T-helper 1 cell (primary cell): ENCODE results near the gene CADM4.
"Not testable (repeated sequence)": the region's sequence is repeated elsewhere in the genome, so short reads cannot be mapped to it uniquely, and the experiment has no call there.

Source experiments
- DNase-seq, 5 donors: peaks; one replicate each; pipeline ENCODE4 v3.0.0-alpha.2; 2012 to 2020

The CADM4 gene

DNA sequence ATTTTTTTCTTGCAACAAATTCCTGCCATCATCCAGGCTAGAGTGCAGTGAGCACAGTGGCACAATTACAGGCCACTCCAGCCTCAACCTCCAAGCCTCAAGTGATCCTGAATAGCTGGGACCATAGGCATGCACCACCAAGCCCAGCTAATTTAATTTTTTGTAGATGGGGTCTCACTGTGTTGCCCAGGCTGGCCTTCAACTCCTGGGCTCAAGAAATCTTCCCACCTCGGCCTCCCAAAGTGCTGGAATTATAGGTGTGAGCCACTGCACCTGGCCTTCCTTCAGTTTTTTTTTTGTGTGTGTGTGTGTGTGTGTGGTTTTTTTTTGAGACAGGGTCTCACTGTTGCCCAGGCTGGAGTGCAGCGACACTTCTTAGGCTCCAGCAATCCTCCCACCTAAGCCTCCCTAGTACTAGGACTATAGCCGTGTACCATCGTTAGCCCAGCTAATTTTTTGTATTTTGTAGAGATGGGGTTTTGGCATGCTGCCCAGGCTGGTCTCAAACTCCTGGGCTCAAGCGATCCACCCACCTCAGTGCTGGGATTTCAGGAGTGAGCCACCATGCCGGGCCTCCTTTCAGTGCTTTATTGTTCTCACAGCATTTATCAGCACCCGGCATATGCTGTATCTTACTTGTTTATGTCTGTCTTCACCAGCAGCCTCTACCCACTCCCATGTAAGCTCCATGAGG lies 33.6 kb downstream of the CADM4 start:
- DNase-seq = no peak

DNA sequence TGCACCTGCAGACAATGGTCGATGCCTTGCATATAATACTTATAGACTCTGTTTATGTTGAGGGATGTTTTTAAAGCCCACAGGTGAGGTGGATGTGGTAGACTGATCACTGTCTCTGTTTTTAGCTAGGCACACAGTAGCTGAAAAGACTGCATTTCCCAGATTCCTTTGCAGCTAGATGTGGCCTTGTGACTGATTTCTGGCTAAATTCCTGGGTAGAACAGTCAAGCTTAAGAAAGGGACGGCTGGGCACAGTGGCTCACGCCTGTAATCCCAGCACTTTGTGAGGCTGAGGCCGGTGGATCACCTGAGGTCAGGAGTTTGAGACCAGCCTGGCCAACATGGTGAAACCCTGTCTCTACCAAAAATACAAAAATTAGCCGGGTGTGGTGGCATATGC lies 39.3 kb downstream of the CADM4 start:
- not testable (repeated sequence) for DNase-seq

DNA sequence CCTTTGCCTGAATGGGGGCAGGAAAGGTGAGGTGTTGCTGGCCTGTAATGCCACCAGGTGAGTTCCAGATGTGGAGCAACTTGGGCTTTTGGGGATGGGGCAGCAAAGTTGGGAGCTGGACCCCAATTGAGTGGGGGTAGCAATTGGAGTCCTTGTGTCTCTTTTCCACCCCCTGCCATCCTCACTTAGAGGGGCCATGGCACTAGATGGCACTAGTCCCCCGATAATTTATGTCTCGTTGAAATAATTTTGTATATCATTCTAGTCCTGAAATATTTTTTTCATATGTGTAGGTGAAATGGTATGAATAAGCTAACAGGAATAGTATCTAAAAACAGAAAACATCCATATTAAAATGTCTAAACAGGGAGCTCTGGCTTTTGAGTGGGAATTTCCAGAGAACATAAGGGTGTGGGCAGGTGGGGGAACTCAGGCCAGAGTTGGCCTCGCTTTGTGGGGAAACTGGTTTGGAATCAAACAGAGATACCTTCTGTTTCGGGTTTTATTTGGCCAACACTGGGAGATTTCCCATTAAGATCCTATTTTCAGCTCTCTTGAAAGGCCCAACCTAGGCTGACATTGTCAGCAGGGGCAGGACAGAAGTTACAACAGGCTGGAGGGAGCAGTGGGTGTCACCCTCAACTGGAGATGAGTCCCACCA lies 39.9 kb downstream of the CADM4 start:
- no peak for DNase-seq

DNA sequence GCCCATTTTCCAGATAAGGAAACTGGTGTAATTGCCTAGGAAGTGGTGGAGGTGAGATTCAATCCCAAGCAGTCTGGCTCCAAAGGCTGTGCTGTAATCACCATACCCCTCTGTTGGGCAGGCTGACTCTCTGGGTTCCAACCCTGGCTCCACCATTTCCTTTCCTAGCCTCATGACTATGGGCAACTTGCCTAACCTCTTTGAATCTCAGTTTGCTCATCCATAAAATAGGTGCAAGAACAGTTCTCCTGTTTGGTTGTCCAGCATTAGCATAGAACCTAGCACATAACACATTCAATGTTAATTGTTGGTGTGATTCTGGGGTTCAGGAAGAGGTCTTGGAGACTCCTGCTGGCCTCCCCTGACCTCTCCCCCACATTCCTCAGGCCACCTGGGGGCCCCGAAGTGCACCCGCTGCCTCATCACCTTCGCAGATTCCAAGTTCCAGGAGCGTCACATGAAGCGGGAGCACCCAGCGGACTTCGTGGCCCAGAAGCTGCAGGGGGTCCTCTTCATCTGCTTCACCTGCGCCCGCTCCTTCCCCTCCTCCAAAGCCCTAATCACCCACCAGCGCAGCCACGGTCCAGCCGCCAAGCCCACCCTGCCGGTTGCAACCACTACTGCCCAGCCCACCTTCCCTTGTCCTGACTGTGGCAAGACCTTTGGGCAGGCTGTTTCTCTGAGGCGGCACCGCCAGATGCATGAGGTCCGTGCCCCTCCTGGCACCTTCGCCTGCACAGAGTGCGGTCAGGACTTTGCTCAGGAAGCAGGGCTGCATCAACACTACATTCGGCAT lies 41.0 kb downstream of the CADM4 start:
- no peak for DNase-seq

DNA sequence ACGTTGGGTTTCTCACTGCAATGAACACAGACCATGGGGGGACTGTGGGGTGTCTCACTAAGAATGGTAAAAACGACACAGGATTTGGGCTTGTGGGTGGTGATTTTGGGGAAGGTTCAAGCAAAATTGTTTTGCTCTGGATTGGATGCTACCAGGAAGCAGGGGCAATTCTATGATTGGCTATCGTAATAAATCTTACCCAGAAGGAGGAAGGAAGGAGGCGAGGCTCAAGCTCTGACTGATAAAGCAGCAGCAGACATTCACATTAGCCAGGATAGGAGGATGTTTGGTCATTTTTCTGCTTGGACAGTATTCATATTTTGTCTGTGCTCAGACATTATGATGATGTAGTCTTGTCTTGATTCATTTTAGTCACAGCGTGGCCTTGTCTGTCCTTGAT lies 41.8 kb downstream of the CADM4 start:
- DNase-seq = no peak

DNA sequence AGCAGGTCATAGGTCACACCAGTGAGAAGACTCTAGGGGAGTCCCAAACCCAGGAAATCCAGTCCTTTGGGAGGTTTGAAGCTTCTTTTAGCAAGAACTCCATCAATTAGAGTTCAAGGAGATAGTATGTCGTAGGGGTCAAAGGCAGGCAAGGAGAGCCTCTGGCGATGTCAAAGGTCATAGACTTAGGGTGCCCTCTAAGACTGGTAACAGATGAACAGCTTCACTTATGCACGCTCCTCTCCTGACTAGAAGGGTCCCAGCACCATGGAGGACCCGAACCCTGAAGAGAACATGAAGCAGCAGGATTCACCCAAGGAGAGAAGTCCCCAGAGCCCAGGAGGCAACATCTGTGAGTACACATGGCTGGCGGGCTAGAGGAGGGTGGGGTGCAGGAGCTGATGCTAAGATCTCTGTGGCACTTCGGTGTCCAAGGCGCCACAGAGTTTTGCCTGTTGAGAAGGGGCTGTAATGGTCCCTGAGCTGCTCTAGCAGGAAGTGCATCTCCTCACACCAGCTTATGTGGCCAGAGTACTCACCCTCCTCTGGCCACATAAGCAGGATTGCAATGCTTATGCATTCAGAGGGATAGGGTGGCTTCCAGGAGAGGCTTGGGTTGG lies 42.7 kb downstream of the CADM4 start:
- DNase-seq = no peak

DNA sequence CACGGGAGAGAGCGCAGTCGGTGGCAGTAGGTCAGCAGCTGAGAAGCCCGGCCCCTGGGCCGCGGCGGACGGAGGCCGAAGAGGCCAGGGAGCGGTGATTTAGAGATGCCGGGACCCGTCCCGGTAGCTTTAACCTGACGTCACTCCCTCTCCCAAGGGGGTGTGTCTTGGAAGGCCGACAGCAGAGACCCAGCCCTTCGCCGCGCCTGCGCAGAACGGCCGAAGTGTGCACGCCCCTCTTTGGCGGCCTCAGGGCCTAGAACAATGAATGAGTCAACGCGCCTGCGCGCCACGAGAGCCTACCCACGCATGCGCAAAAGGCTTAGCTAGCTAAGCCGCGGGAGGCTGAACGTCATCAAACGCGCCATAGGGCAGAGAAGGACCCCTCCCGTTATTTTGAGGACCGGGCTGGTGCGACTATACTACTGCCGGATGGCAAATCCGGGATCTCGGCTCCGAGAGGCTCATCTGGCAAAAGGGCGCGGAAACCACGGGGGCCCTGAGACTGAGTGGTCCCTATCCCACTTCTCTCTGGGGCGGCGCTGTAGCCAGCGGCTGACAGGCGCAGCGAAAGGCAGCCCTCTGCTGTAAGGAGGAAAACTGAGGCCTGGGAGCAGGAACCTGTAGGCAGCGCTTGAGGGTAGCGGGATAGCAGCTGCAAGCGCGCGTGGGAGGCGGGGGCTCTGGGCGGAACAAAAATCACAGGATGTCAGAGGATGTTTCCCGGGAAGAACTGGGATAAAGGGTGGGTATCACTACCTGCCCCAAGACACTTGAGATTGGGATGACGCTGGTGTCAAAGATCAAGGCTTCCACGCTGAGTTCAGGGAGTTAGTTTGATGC lies 43.4 kb downstream of the CADM4 start, which contains the start of the genes IRGQ and ZNF576:
Gene IRGQ (minus strand): TSS at position 136 of the 843 bp plus-strand sequence. CDS start 796 bp downstream, outside the sequence.
Gene ZNF576 (plus strand): TSS at position 597 of the 843 bp plus-strand sequence. CDS start 514 bp downstream, outside the sequence.
- DNase-seq = peak; percentile 100

DNA sequence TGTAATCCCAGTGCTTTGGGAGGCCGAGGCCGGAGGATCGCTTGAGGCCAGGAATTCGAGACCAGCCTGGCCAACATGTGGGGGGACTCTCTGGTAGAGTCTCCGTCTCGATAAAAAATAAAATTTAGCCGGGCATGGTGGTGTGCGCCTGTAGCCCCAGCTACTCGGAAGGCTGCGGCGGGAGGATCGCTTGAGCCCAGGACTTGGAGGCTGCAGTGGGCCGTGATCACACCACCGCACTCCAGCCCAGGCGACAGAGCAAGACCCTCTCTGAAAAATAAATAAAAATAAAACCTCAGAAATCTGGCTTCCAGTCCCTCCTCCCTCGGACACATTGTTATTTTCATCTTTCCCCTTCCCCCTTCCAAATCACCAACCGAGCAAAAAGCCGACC lies 44.0 kb downstream of the CADM4 start:
- DNase-seq = no peak

DNA sequence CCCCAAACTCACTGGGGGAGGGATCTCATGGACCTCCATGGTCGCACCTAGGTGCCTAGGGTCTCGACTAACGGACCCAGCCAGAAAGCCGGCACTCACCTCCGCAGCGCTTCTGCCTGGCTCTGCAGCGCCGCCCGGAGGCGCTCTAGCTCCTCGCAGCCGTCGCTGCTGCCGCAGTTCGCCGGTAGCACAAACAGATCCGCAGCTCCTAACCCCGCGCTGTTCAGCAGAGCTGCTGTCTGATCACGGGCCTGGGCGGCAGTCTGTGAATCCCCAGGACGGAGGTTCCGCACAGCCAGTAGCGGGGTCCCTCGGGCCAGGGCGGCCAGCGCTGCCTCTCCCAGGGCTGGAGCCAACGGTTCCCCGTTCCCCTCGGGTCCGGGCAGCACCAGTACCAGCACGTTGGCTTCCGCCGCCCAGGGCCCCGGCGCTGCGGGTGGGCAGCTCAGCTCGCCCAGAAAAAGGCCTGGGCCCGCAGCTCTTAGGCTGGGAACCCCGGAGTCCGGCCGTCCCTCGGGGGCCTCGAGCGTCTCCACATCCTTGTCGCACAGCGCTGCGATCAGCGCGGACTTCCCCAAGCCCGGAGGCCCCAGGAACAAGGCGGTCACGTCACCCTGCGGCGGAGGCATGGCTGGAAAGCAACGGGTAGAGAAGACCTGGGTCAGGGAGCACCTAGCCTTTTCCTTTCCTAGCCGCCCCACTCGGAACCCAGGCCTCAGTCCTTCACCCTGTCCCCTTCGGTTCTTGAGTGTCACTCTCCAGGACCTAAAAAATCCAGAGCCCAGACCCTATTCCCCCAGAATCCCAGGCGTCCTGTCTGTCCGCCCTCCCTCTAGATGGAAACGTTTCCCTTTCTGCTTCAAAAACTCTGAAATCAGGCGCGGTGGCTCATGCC lies 44.7 kb downstream of the CADM4 start:
- peak; percentile 57 to 85 (median 60) for DNase-seq

DNA sequence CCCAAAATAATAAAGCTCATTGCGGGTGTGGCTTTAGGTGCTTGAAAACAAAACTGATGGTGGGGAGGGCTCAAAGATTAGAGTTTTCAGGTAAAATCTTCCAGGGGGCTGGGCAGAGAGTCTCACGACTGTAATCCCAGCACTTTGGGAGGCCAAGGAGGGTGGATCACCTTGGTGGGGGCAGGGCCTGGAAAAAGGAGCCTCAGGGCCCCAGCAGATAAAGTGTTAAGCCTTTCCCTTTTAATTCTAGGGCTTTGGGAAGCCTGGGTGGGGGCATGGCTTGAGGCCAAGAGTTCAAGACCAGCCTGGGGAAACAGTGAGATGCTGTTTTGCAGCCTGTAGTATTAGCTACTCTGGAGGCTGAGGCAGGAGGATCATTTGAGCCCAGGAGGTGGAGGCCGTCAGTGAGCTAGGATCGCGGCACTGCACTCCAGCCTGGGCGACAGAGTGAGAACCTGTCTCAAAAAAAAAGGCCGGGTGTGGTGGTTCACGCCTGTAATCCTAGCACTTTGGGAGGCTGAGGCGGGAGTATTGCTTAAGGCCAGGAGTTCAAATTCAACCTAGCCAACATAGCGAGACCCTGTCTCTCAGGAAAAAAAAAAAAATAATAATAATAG lies 45.5 kb downstream of the CADM4 start:
- DNase-seq = no peak

DNA sequence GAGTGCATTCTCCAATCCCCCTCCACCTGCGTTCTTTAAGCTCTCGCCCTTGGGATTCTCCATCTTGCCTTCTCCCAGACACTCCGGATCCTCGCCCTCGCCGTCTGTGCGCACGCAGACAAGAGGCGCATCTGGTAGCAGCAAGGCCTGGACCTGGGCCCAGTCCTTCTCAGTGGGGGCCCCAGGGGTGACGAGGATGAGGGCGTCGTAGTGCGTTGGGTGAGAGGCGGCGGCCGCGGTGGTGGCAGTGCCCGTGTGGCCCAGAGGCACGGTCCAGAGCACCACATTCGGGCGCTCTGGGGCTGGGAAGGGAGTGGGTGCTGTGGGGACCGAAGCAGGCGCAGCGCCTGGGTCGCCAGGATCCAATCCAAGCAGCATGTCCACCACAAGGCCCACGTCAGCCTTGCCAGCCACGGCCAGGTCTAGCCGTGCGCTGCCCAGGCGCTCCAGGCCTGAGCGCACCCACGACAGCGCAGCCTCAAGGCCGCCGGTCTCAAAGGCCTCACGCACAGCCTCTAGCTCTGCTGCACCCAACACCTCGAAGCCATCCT lies 46.8 kb downstream of the CADM4 start:
- no peak for DNase-seq

DNA sequence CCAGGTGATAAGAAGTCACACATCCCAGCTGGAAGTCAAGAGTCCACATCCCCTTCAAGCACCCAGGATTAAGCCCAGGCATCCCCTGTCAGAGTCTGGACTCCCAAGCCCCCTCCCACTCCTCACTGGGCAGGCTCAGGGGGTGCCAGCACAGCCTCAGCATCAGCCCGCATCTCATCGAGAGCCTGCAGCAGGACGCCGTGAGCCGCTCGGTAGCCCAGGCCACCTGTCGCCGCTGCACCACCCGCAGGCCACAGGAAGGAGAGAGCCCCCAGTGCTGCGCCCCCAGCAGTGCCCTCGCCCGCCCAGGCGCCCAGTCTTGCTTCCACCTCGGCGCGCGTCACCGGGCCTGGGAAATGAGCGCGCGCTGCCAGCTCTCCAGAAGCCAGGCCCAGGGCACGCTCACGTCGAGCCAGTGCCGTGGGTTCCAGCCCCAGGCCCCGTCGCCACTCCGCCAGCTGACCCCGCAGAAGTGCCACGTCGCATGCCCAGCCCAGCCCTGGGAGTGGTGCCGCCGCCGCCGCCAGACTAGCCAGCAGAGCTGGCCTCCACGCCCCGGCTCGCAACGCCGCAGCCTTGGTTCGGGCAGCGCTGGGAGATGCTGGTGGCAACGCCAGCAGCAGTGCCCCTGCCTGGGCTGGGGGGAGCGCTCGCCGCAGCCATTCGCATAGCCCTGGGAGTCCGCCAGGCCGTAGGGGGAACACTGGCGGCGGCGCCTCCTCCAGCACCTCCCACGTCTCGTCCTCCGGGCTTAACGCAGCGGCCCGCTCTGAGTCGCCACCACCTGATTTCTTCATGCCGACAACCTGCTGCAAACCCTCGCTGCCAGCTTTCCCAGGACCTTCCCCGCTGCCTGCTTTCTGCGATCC lies 47.5 kb downstream of the CADM4 start:
- no peak for DNase-seq

DNA sequence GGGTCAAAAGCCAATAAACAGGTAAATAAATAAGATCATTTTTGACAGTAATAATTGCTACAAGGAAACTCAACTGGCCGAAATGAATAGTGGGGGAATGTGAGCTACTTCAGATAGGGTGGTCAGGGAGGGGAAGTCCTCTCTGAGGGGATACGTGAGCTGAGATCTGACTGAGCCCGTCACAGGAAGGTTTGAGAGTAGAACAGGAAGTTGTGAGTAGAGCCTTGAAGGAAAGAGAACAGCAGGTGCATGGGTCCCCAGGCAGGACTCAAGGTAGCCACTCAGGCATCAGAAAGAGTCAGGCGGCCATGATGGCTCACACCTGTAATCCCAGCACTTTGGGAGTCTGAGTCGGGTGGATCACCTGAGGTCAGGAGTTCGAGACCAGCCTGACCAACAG lies 50.0 kb downstream of the CADM4 start:
- no peak for DNase-seq

DNA sequence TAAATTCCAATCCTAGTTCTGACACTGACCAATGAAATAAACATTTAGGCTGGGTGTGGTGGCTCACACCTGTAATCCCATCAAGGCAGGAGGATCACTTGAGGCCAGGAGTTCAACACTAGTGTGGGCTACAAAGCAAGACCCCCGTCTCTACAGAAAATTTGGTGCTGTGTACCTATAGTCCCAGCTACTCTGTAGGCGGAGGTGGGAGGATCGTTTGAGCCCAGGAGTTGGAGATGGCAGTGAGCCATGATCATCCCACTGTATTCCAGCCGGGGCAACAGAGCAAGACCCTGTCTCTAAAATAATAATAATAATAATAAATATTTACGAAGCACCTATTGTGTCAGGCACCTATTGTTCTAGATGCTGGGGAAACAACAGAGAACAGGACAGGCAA lies 50.4 kb downstream of the CADM4 start:
- DNase-seq = no peak

DNA sequence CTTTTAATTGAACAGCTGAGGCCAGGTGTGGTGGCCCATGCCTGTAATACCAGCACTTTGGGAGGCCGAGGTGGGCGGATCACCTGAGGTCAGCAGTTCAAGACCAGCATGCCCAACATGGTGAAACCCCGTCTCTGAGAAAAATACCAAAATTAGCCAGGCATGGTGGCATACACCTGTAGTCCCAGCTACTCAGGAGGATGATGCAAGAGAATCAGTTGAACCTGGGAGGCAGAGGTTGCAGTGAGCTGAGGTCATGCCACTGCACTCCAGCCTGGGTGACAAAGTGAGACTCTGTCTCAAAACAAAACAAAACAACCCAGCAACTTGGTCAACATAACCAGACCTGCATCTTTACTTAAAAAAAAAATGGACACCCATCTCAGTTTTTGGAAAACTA lies 52.6 kb downstream of the CADM4 start:
- DNase-seq = not testable (repeated sequence)

DNA sequence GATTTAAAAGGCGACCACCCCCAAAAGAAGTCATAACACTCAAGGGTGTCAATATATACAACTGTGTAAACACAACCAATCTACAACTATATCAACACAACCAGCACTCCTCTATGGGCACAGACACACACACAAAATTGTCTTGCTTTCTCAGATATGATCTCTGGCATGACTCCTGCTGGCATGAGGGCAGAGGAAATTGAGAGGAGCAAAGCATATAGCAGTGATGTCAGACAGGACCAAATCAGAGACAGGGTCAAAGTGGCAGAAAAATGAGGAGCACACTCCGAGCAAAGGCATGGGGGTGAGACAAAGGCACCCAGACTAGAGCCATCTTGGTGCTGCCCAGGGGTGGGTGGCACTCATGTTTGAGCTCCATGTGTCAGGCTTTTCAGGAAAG lies 53.3 kb downstream of the CADM4 start:
- DNase-seq = no peak

DNA sequence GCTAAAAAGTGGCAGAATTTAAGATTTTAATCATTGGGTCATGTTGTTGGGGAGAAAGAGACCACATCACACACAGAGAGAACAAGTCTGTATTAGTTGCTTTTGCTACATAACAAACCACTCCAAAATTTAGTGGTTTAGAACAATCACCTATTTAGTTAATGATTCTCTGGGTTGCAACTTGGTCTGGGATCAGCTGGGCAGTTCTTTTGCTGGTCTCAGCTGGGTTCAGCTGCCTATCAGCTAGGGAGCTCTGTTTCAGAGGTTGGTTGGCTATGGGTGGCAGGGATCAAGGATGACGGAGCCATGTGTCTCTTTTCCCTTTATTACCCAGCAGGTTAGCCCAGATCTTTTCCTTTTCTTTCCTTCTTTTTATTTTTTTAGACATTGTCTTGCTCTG lies 55.2 kb downstream of the CADM4 start:
- DNase-seq = no peak

DNA sequence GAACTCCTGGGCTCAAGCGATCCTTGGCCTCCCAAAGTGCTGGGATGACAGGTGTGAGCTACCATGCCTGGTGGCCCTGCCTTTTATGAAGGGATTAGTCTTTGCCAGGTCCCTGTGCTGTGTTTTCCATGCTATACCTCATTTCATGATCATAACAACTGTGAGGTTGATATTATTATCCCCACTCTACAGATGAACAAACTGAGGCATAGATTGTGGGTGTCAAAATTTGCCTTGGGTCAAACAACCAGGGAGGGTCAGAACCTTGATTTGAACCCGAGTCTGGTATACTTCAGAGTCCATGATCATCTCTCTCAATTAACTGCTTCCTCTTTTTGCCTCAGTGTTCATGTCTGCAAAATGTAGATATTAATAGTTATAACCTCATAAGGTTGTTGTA lies 57.2 kb downstream of the CADM4 start:
- no peak for DNase-seq

DNA sequence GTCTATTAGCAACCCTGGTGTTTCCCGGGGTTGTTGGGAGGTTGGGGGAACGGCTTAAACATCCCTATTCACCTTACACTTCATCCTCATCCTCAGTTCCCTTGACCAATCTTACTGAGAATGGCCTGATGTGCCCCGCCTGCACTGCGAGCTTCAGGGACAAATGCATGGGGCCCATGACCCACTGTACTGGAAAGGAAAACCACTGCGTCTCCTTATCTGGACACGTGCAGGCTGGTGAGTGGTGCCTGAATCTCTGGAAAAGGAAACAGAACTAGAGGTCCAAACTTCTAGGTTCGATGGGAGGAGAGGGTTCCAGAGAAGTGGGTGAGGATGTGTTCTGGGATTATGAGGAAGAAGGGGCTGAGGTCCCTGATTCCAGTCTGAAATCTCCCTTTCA lies 58.2 kb downstream of the CADM4 start:
- DNase-seq = no peak
